GM21515 (cell line): ENCODE data around the gene PAK1.

Experiments
- ATAC-seq: cut with Tn5 transposase; IDR thresholded peaks from one replicate; pipeline ENCODE4 v1.9.1; 2021; ENCODE audit not compliant: unreplicated experiment

The PAK1 gene

GRCh38 chr11:77438487-77438886 lies 35.4 kb downstream of the PAK1 start:
- no peak for ATAC-seq

GRCh38 chr11:77436969-77437368 lies 36.9 kb downstream of the PAK1 start:
- no peak for ATAC-seq

GRCh38 chr11:77436506-77436905 lies 37.4 kb downstream of the PAK1 start:
- ATAC-seq: no peak

- no peak for ATAC-seq
Measured at GRCh38 chr11:77435972-77436371, 37.9 kb downstream of the PAK1 start.

DNA sequence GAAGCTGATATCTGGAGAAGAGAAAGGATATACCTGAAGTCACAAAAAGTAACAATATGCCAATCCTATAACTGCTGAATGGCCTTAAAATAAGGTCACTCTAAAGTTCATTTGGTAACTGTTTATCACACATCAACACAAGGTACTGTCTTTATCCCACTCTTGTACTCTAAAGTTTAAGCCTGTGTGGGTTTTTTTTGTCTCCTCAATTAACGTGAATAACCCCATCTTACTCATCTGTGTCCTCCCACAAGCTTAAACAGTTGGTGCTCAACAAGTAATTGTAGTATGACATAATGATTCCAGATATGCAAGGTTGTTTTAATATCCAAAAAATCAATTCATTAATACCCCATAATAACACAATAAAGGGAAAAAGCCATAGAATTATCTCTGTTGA lies 42.1 kb downstream of the PAK1 start:
- no peak for ATAC-seq

GRCh38 chr11:77428598-77428997 lies 45.3 kb downstream of the PAK1 start:
- ATAC-seq: no peak

DNA sequence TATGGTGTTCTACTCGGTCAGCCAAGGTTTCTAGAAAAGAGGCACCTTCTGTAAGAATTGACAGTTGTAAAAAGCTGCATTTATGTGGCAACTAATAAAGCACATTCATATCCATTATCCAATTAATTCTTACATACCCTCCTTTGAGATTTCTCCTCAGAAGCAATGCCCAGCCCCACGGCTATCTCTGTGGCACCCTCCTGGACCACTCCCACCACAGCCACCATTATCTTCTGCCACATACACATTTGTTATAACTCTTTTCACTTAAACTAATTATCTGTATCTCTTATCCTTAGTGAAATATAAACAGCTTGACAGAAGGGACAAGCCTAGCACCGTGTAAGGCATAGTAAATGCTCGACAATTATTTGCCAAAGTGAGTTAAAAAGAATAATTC lies 48.5 kb downstream of the PAK1 start:
- no peak for ATAC-seq

DNA sequence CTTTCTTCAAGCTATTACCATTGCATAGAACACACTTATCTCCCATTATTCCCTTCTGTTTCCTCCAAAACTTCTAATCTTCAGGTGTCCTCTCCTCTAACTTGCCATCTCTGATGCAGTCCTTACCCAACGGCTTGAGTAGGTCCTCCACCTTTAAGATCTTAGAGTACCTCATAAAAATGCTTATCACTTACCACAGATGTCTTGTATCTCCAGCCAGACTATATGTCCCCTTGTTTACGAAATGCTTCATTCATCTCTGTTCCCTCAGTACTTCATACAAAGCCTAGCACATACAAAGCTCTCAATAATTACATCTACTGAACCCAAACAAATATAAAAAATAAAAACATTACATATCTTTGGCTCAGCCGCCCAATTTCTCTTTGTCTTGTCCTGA lies 49.2 kb downstream of the PAK1 start:
- no peak for ATAC-seq

GRCh38 chr11:77423624-77424023 lies 50.3 kb downstream of the PAK1 start:
- ATAC-seq: no peak

- ATAC-seq: no peak
Measured at GRCh38 chr11:77422687-77423086, 51.2 kb downstream of the PAK1 start.

DNA sequence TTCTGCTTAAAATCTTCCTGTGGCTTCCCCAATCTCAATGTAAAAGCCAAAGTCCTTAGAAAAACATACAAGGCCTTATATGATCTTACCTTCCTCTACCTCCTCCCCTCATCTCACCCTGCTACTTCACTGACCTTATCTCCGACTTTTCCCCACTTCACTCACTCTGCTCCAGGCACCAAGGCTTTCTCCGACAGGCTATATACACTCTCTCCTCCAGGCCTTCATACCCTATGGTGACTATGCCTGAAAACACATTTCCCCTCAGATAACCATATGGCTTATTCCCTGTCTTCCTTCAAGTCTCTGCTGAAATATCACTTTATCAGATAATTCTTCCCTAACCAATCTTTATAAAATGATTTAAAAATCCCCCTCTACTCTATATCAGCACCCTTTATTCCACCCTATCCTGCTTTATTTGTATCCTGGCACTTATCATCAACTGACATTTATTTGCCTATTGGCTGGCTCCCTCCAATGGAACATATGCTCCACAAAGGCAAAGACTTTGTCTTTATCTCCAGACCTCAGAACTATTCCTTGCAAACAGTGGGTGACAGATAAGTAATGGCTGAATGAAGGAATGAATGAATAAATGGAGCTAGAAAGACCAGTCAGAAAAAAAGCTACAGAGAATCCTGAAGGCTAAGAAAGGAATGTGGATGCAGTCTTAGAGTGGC lies 52.7 kb downstream of the PAK1 start:
- no peak for ATAC-seq

- ATAC-seq: peak; percentile 21
Measured at GRCh38 chr11:77418971-77419597, 54.8 kb downstream of the PAK1 start.

- peak; percentile 59 for ATAC-seq
Measured at GRCh38 chr11:77418155-77418970, 55.5 kb downstream of the PAK1 start.

DNA sequence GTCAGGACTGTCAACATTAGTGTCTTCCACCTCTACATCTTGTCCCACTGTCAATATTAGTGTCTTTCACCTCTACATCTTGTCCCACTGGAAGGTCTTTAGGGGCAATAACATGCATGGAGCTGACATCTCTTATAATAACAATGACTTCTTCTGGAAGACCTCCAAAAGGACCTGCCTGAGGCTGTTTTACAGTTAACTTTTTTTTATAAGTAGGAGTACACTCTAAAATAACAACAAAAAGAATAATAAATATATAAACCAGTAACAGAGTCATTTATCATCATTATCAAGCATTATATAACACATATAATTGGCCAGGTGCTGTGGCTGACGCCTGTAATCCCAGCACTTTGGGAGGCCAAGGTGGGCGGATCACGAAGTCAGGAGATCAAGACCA lies 57.5 kb downstream of the PAK1 start:
- ATAC-seq: no peak

GRCh38 chr11:77413850-77414460 lies 59.9 kb downstream of the PAK1 start:
- no peak for ATAC-seq

DNA sequence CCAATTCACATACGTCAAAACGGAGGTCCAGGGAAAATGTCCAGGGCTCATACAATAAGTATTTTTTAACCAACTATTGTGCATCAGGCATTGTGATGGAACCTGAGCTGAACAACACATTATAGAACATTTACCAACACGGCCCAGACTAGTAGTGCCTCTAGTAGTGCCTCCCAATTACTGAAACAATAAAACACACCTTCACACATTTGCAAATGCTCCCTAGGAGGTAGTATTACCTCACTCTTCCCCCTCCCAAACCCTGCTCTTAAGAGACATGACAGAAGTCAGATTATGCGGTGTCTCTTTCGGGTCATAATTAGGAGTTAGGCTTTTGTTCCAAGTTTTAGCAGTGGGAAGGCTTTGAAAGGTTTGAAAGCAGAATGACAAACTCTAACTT lies 61.1 kb downstream of the PAK1 start:
- no peak for ATAC-seq

- ATAC-seq: peak; percentile 89
Measured at GRCh38 chr11:77411717-77412441, 62.0 kb downstream of the PAK1 start.

DNA sequence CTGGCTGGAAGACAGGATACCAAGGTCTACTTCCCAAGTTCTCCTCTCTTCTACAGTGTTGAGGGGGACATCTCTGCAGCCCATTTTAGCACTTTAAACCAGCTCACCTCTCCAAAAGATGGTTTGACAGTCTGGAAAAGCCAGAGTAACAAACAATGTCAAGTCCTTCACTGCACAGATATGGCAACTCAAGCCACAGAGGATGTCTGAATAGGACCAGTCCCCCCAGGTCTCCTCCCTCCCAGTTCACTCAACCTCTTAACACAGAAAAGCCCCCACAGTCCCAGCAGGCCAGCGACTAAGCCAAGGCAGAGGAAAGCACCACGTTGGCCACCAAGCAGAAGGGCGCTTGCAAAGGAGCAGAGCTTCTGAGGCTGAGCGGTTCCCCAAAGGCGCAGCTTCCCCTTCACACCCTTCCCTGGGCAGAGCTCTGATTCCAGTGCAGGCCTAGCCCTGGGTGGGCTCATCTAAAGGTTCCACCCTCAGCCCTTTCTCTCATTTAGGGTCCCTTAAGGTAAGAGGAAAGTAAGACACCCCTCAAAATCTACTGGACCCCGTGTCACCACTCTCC lies 62.7 kb downstream of the PAK1 start:
- ATAC-seq: peak; percentile 38

- no peak for ATAC-seq
Measured at GRCh38 chr11:77410076-77410827, 63.6 kb downstream of the PAK1 start.

- ATAC-seq: no peak
Measured at GRCh38 chr11:77409046-77409445, 64.8 kb downstream of the PAK1 start.
